Esophagus muscularis mucosa (tissue), 4 donors: ENCODE measurements around the gene ENKD1.

Experiments used
- CTCF ChIP-seq, 3 experiments: fragments of 200-600 bp in 2 of 3; fragments of 450-650 bp in 1 of 3; sonication (generic) in 2 of 3; IDR thresholded peaks; one replicate each; pipeline ENCODE4 v1.5.1; 2017 to 2019; ENCODE audit warnings: antibody characterized with exemption in 3 of 3, mild to moderate bottlenecking in 2 of 3, moderate library complexity in 1 of 3
- EP300 ChIP-seq: sonication (generic); formaldehyde crosslinking; IDR thresholded peaks from one replicate; pipeline ENCODE4 v1.6.1; 2017; ENCODE audit warnings: antibody characterized with exemption
- POLR2A ChIP-seq: fragments of 450-650 bp; IDR thresholded peaks from one replicate; pipeline ENCODE4 v1.6.1; 2017; ENCODE audit warnings: antibody characterized with exemption, moderate library complexity, mild to moderate bottlenecking, low read depth

- TF ChIP-seq CTCF (IDR thresholded peaks at IDR 0.05) (no peak), POLR2A (no peak), EP300 (no peak)
These were observed 17.0 kb downstream of the ENKD1 start for GRCh38 chr16:67649494-67649931.
